Mesendoderm (in vitro differentiated cells): ENCODE data around the gene ATP2A2.

Experiments
- DNase-seq: peaks from one replicate; pipeline ENCODE4 v3.0.0; 2013
- H2AK5ac ChIP-seq: 2 replicates; pipeline ENCODE4 v1.6.1; 2013; ENCODE audit warnings: low read length, inconsistent platforms
- H2BK120ac ChIP-seq: 2 replicates; pipeline ENCODE4 v1.6.1; 2013; ENCODE audit warnings: low read depth, mild to moderate bottlenecking, low read length, moderate library complexity, mixed read lengths
- H2BK15ac ChIP-seq: replicated peaks from 2 replicates; pipeline ENCODE4 v1.6.1; 2013; ENCODE audit warnings: low read depth, mild to moderate bottlenecking, moderate library complexity
- H2BK5ac ChIP-seq: 2 replicates; pipeline ENCODE4 v1.6.1; 2013; ENCODE audit warnings: low read length, inconsistent platforms
- H3K18ac ChIP-seq: 2 replicates; pipeline ENCODE4 v1.6.1; 2013; ENCODE audit warnings: mild to moderate bottlenecking, low read length, mixed read lengths
- H3K23ac ChIP-seq: one replicate; pipeline ENCODE4 v1.6.1; 2013; ENCODE audit warnings: low read length
- H3K27ac ChIP-seq: 2 replicates; pipeline ENCODE4 v1.5.1; 2013; ENCODE audit warnings: low read depth, mild to moderate bottlenecking, inconsistent platforms, low read length, moderate library complexity
- H3K27me3 ChIP-seq: 2 replicates; pipeline ENCODE4 v1.6.1; 2013; ENCODE audit warnings: low read length, control low read depth, mild to moderate bottlenecking, inconsistent platforms; ENCODE audit not compliant: insufficient read depth, poor library complexity
- H3K36me3 ChIP-seq: 2 replicates; pipeline ENCODE4 v1.6.1; 2013; ENCODE audit warnings: low read length, inconsistent platforms; ENCODE audit not compliant: control insufficient read depth, insufficient read depth
- H3K4ac ChIP-seq: one replicate; pipeline ENCODE4 v1.6.1; 2013; ENCODE audit warnings: low read depth, mild to moderate bottlenecking, low read length, moderate library complexity
- H3K4me1 ChIP-seq: 2 replicates; pipeline ENCODE4 v1.6.1; 2013; ENCODE audit warnings: low read depth, low read length, inconsistent platforms; ENCODE audit not compliant: control insufficient read depth
- H3K4me2 ChIP-seq: 2 replicates; pipeline ENCODE4 v1.6.1; 2013; ENCODE audit warnings: low read length
- H3K4me3 ChIP-seq: 2 replicates; pipeline ENCODE4 v1.5.1; 2013; ENCODE audit warnings: mild to moderate bottlenecking, low read length
- H3K56ac ChIP-seq: one replicate; pipeline ENCODE4 v1.6.1; 2013; ENCODE audit warnings: low read length
- H3K79me1 ChIP-seq: 2 replicates; pipeline ENCODE4 v1.6.1; 2013; ENCODE audit warnings: low read length, inconsistent platforms
- H3K79me2 ChIP-seq: 2 replicates; pipeline ENCODE4 v1.6.1; 2013; ENCODE audit warnings: mild to moderate bottlenecking, low read length; ENCODE audit not compliant: control insufficient read depth, insufficient read depth
- H3K9ac ChIP-seq: 2 replicates; pipeline ENCODE4 v1.6.1; 2013; ENCODE audit warnings: low read length, inconsistent platforms
- H4K5ac ChIP-seq: one replicate; pipeline ENCODE4 v1.6.1; 2013; ENCODE audit warnings: low read length
- H4K8ac ChIP-seq: one replicate; pipeline ENCODE4 v1.6.1; 2013; ENCODE audit warnings: low read depth, mild to moderate bottlenecking, control low read depth, low read length, moderate library complexity
- WGBS: extraction: QIAGEN DNeasy Blood & Tissue Kit; methylation state at CpG from one replicate; pipeline ENCODE4 v1.1.7; 2013; ENCODE audit warnings: low lambda C conversion rate, missing lambda C conversion rate; ENCODE audit not compliant: insufficient coverage; ENCODE audit errors: extremely low coverage; 5-methylcytosine and 5-hydroxymethylcytosine counted together

ATP2A2 gene

DNA sequence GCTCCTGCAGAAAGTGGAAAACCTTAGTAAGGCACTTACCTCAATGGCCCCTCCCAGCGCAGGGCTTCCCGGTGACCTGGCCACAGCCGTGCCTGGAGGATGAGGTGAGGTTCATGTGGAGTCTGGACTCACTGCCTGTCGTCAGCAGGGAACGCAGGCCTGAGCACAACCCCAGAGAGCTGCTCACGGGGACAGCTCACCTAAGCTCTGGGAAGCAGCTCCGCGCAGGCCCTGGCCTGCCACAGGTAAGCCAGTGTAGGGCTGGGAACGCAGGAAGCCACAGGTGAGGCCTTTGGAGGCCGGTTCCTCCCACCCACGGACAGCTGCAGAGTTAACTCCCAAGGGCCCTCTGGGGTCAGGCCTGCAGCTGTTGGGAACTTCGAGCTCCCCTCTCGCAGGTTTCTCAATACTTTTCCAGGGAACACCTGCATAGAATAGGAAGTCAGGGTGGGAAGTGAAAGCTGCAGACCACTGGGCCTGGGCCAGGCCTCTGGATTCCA lies 89.7 kb downstream of the ATP2A2 start:
- H3K4me3 ChIP-seq: no peak overlapping the region
- no peak overlapping the region for H4K8ac ChIP-seq
- H2BK15ac ChIP-seq: no peak overlapping the region
- no peak overlapping the region for H3K9ac ChIP-seq
- no peak overlapping the region for H4K5ac ChIP-seq
- no peak overlapping the region for H2BK5ac ChIP-seq
- H3K4me1 ChIP-seq: no peaks in the 10 kb centered on the region
- no peak overlapping the region for H2AK5ac ChIP-seq
- no peak overlapping the region for H2BK120ac ChIP-seq
- peaks cover 2% of the 10 kb centered on the region for H3K79me1 ChIP-seq
- H3K27ac ChIP-seq: no peak overlapping the region
- WGBS: no CpG with 5 or more reads among the region's 13 CpGs
- no peak for DNase-seq
- no peak overlapping the region for H3K4me2 ChIP-seq
- no peaks in the 10 kb centered on the region for H3K27me3 ChIP-seq
- no peak overlapping the region for H3K23ac ChIP-seq
- H3K18ac ChIP-seq: no peak overlapping the region
- H3K56ac ChIP-seq: no peak overlapping the region
- H3K4ac ChIP-seq: no peak overlapping the region
- peaks cover 22% of the 10 kb centered on the region for H3K36me3 ChIP-seq
- H3K79me2 ChIP-seq: no peaks in the 10 kb centered on the region

GRCh38 chr12:110371408-110372055 lies 90.5 kb downstream of the ATP2A2 start:
- Histone ChIP-seq H4K8ac (no peak overlapping the region), H2BK120ac (no peak overlapping the region), H3K27me3 (no peaks in the 10 kb centered on the region), H2BK15ac (no peak overlapping the region), H3K9ac (no peak overlapping the region), H3K23ac (no peak overlapping the region), H3K4ac (no peak overlapping the region), H2AK5ac (no peak overlapping the region), H3K4me3 (no peak overlapping the region), H3K27ac (no peak overlapping the region), H3K4me2 (no peak overlapping the region), H3K79me1 (peaks cover 3% of the 10 kb centered on the region), H3K36me3 (peaks cover 26% of the 10 kb centered on the region), H3K4me1 (no peaks in the 10 kb centered on the region), H3K56ac (no peak overlapping the region), H4K5ac (no peak overlapping the region), H3K18ac (no peak overlapping the region), H2BK5ac (no peak overlapping the region), H3K79me2 (no peaks in the 10 kb centered on the region)
- no peak for DNase-seq
- WGBS: no CpG with 5 or more reads among the region's 13 CpGs

GRCh38 chr12:110372056-110372425 lies 91.0 kb downstream of the ATP2A2 start:
- Histone ChIP-seq H3K79me2 (no peaks in the 10 kb centered on the region), H3K4me3 (no peak overlapping the region), H4K5ac (no peak overlapping the region), H3K23ac (no peak overlapping the region), H3K27ac (no peak overlapping the region), H4K8ac (no peak overlapping the region), H2BK120ac (no peak overlapping the region), H2BK15ac (no peak overlapping the region), H3K4me2 (no peak overlapping the region), H3K9ac (no peak overlapping the region), H3K36me3 (peaks cover 26% of the 10 kb centered on the region), H3K4me1 (no peaks in the 10 kb centered on the region), H3K56ac (no peak overlapping the region), H3K18ac (no peak overlapping the region), H3K4ac (no peak overlapping the region), H2BK5ac (no peak overlapping the region), H3K27me3 (no peaks in the 10 kb centered on the region), H2AK5ac (no peak overlapping the region), H3K79me1 (peaks cover 3% of the 10 kb centered on the region)
- no peak for DNase-seq
- WGBS: no CpG with 5 or more reads among the region's 7 CpGs

- peaks cover 3% of the 10 kb centered on the region for H3K79me1 ChIP-seq
- H2BK120ac ChIP-seq: no peak overlapping the region
- H2BK15ac ChIP-seq: no peak overlapping the region
- no peak overlapping the region for H4K5ac ChIP-seq
- no peak overlapping the region for H2AK5ac ChIP-seq
- H3K18ac ChIP-seq: no peak overlapping the region
- no peak overlapping the region for H3K4ac ChIP-seq
- H3K23ac ChIP-seq: no peak overlapping the region
- H3K79me2 ChIP-seq: no peaks in the 10 kb centered on the region
- H2BK5ac ChIP-seq: no peak overlapping the region
- no peak overlapping the region for H3K56ac ChIP-seq
- no peak overlapping the region for H3K4me2 ChIP-seq
- H4K8ac ChIP-seq: no peak overlapping the region
- H3K4me3 ChIP-seq: no peak overlapping the region
- no peak overlapping the region for H3K9ac ChIP-seq
- WGBS: no CpG with 5 or more reads among the region's 4 CpGs
- H3K27ac ChIP-seq: no peak overlapping the region
- no peaks in the 10 kb centered on the region for H3K27me3 ChIP-seq
- no peaks in the 10 kb centered on the region for H3K4me1 ChIP-seq
- DNase-seq: no peak
- H3K36me3 ChIP-seq: peaks cover 33% of the 10 kb centered on the region
Measured at GRCh38 chr12:110373025-110373424, 92.0 kb downstream of the ATP2A2 start.

DNA sequence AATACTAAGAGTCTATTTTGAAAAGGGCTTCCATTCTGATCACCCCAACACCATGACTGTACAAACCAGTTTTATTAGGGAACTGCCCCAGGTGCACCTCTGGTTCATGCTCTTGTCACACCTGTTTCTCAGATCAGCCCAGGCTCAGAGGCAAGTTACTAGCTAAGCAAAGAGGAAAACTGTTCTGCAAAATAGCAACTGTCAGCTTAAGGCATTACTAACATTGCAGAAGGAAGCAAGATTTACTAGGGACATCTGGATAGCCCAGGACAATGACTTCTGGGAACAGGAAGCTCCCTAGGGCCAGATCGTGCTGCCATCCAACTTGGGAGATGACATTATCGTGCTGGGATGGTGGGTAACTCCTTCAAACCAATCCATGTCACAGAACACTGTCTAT lies 92.4 kb downstream of the ATP2A2 start:
- Histone ChIP-seq H3K4ac (no peak overlapping the region), H4K8ac (no peak overlapping the region), H3K9ac (no peak overlapping the region), H4K5ac (no peak overlapping the region), H3K56ac (no peak overlapping the region), H3K4me2 (no peak overlapping the region), H3K79me1 (peaks cover 3% of the 10 kb centered on the region), H2BK5ac (no peak overlapping the region), H3K23ac (no peak overlapping the region), H3K79me2 (no peaks in the 10 kb centered on the region), H2BK15ac (no peak overlapping the region), H3K27me3 (no peaks in the 10 kb centered on the region), H3K4me3 (no peak overlapping the region), H2BK120ac (no peak overlapping the region), H3K18ac (no peak overlapping the region), H3K36me3 (peaks cover 34% of the 10 kb centered on the region), H3K27ac (no peak overlapping the region), H2AK5ac (no peak overlapping the region), H3K4me1 (no peaks in the 10 kb centered on the region)
- WGBS: no CpG with 5 or more reads among the region's 2 CpGs
- no peak for DNase-seq
